Endothelial cell of umbilical vein (primary cell): ENCODE measurements around the gene RFNG. TPM values are rescaled to one million over a fixed set of nuclear protein-coding genes. Genes with fewer than 3 reads are reported as not detected.

Source experiments
- BruUV-seq: library from RNA; stranded (reverse); fragments of 400-500 nt; replicated peaks from 2 replicates; lab custom pipeline; 2021; lab: Mats Ljungman, UMichigan
- CTCF ChIA-PET: fragments of 300-600, 350-600 bp; sonication (Branson Sonifier 250); formaldehyde crosslinking; loops from one replicate; lab custom pipeline; 2021; ENCODE audit warnings: antibody characterized with exemption, inconsistent platforms; lab: Charles Lee
- POLR2A ChIA-PET: fragments of 300-600, 350-600 bp; sonication (Branson Sonifier 250); formaldehyde crosslinking; loops from one replicate; lab custom pipeline; 2021; ENCODE audit warnings: antibody characterized with exemption, inconsistent platforms; lab: Charles Lee
- DNase-seq: peaks from one replicate; pipeline ENCODE4 v3.0.0-alpha.2; 2011; ENCODE audit warnings: low read depth, low spot score
- FAIRE-seq: peaks from 2 replicates; lab custom pipeline; 2011; peaks lifted over from hg19 to GRCh38; lab: Jason Lieb, UNC
- H2AFZ ChIP-seq: 2 replicates; pipeline ENCODE4 v1.6.0; 2012; ENCODE audit warnings: low read depth, low read length, control low read depth, inconsistent platforms
- H3K27ac ChIP-seq: 2 replicates; pipeline ENCODE4 v1.5.1; 2011; ENCODE audit warnings: low read depth, mild to moderate bottlenecking, control low read depth, low read length, moderate library complexity; ENCODE audit not compliant: insufficient read depth
- H3K27me3 ChIP-seq, 2 experiments: 2 replicates each; pipeline versions ENCODE4 v1.6.0 to v1.6.1; 2011; ENCODE audit warnings: low read length in 2 of 2, mixed read lengths in 1 of 2; ENCODE audit not compliant: control insufficient read depth in 2 of 2, insufficient read depth in 2 of 2
- H3K36me3 ChIP-seq, 2 experiments: 2 replicates in 1 of 2; 3 replicates in 1 of 2; pipeline ENCODE4 v1.5.1; 2011; ENCODE audit warnings: low read length in 2 of 2, mild to moderate bottlenecking in 1 of 2, moderate library complexity in 1 of 2; ENCODE audit not compliant: control insufficient read depth in 2 of 2, insufficient read depth in 2 of 2; ENCODE audit errors: extremely low read depth in 1 of 2
- H3K4me1 ChIP-seq: 3 replicates; pipeline ENCODE4 v1.5.1; 2011; ENCODE audit warnings: mild to moderate bottlenecking, low read length; ENCODE audit not compliant: control insufficient read depth, insufficient read depth; ENCODE audit errors: extremely low read depth
- H3K4me2 ChIP-seq: 2 replicates; pipeline ENCODE4 v1.6.1; 2011; ENCODE audit warnings: low read length, control low read depth, mixed read lengths; ENCODE audit not compliant: insufficient read depth
- H3K4me3 ChIP-seq, 3 experiments: fragments of 200-600 bp in 1 of 3; sonication (generic), shearing (Covaris generic) in 1 of 3; replicated peaks in 1 of 3; 2 replicates each; pipeline ENCODE4 v1.5.1; 2011 to 2016; ENCODE audit warnings: control low read depth in 3 of 3, low read length in 3 of 3, mild to moderate bottlenecking in 2 of 3, inconsistent platforms in 1 of 3, low read depth in 1 of 3, moderate library complexity in 1 of 3; ENCODE audit not compliant: insufficient read depth in 1 of 3
- H3K79me2 ChIP-seq: 2 replicates; pipeline ENCODE4 v1.6.0; 2012; ENCODE audit warnings: low read length, inconsistent platforms; ENCODE audit not compliant: control insufficient read depth, insufficient read depth
- H3K9ac ChIP-seq: replicated peaks from 2 replicates; pipeline ENCODE3; 2011; ENCODE audit warnings: low read length, control low read depth; ENCODE audit not compliant: insufficient read depth; ENCODE audit errors: extremely low read depth
- H3K9me1 ChIP-seq: replicated peaks from 3 replicates; pipeline ENCODE4 v1.6.0; 2011; ENCODE audit warnings: mild to moderate bottlenecking, low read length; ENCODE audit not compliant: control insufficient read depth, insufficient read depth; ENCODE audit errors: extremely low read depth
- H3K9me3 ChIP-seq: replicated peaks from 2 replicates; pipeline ENCODE4 v1.5.1; 2012; ENCODE audit warnings: low read length, inconsistent platforms; ENCODE audit not compliant: control insufficient read depth, insufficient read depth
- H4K20me1 ChIP-seq: replicated peaks from 2 replicates; pipeline ENCODE3; 2011; ENCODE audit warnings: mild to moderate bottlenecking, low read length; ENCODE audit not compliant: control insufficient read depth, insufficient read depth; ENCODE audit errors: extremely low read depth
- EZH2 ChIP-seq: IDR thresholded peaks from 2 replicates; pipeline ENCODE4 v1.6.1; 2012; ENCODE audit warnings: borderline replicate concordance, low read depth, mild to moderate bottlenecking, moderate library complexity, low read length, inconsistent platforms; ENCODE audit not compliant: severe bottlenecking
- FOS ChIP-seq: IDR thresholded peaks from 2 replicates; pipeline ENCODE4 v1.6.1; 2011; ENCODE audit warnings: mild to moderate bottlenecking, low read length, moderate library complexity, borderline replicate concordance; ENCODE audit not compliant: insufficient read depth
- GATA2 ChIP-seq: IDR thresholded peaks from 2 replicates; pipeline ENCODE4 v1.7.0; 2011; ENCODE audit warnings: low read depth, mild to moderate bottlenecking, moderate library complexity, mixed read lengths, low read length; ENCODE audit not compliant: insufficient read length, insufficient read depth
- JUN ChIP-seq: IDR thresholded peaks from 2 replicates; pipeline ENCODE4 v1.6.1; 2011; ENCODE audit warnings: borderline replicate concordance, low read depth; ENCODE audit not compliant: insufficient read length, insufficient read depth
- MYC ChIP-seq: IDR thresholded peaks from one replicate; pipeline ENCODE4 v1.6.1; 2011; ENCODE audit warnings: mild to moderate bottlenecking, low read depth, low read length
- POLR2A ChIP-seq: IDR thresholded peaks from 2 replicates; pipeline ENCODE4 v1.6.1; 2012; ENCODE audit warnings: low read depth, mild to moderate bottlenecking, control low read depth, low read length
- POLR2AphosphoS5 ChIP-seq: IDR thresholded peaks from 2 replicates; pipeline ENCODE4 v1.6.1; 2012; ENCODE audit warnings: low read depth, mild to moderate bottlenecking, control low read depth, low read length, moderate library complexity; ENCODE audit not compliant: insufficient read depth
- dilution Hi-C: fragments of 300-500 bp; cut with MboI; formaldehyde crosslinking; loops from one replicate; pipeline ENCODE4 v1.15.0; 2019; ENCODE audit warnings: low sequenced_read_pairs; ENCODE audit not compliant: extremely low pct_ligation_motif_present
- intact Hi-C: fragments of 100-400 bp; cut with micrococcal nuclease; formaldehyde crosslinking; loops from one replicate; pipeline ENCODE4 v1.10.0; 2022
- polyA plus RNA-seq, 4 experiments: library from polyadenylated mRNA; depleted of rRNA in 3 of 4; stranded (reverse) in 3 of 4; unstranded in 1 of 4; fragments of >200 nt; gene quantifications; 2 replicates each; pipeline versions ENCODE4 v1.2.1 to v1.2.3, GENCODE V29; 2011 to 2012; ENCODE audit warnings: missing spikeins in 1 of 4
- total RNA-seq: library from RNA; stranded (reverse); gene quantifications from 2 replicates; pipeline ENCODE4 v1.2.3, GENCODE V29; 2021
- TF ChIP-seq, protein P1 (sequence below): IDR thresholded peaks from 2 replicates; pipeline ENCODE4 v1.6.1; 2011; ENCODE audit not compliant: insufficient read depth, insufficient read length
- TF ChIP-seq, protein P2 (sequence below), 2 donors: IDR thresholded peaks; 1 replicate in 1 of 2; 2 replicates in 1 of 2; pipeline ENCODE4 v1.5.1; 2011; ENCODE audit warnings: low read length in 2 of 2, mild to moderate bottlenecking in 2 of 2, moderate library complexity in 2 of 2, control low read depth in 1 of 2, inconsistent platforms in 1 of 2, low read depth in 1 of 2; ENCODE audit not compliant: insufficient read depth in 1 of 2; ENCODE audit errors: extremely low read depth in 1 of 2

Gene RFNG
- total and polyA plus RNA-seq, 2 donors (not counting 3 experiments of a cell fraction or from before 2014, with no cell fraction given): 33.7 to 40.0 TPM

GRCh38 chr17:82077617-82078358 lies 26.2 kb upstream of the RFNG start:
- Histone ChIP-seq H4K20me1 (no peaks in the 10 kb centered on the region), H3K9me1 (no peaks in the 10 kb centered on the region), H3K27ac (no peak overlapping the region), H3K9me3 (no peaks in the 10 kb centered on the region), H3K9ac (no peak overlapping the region), H3K36me3 (peaks cover 23 to 33% of the 10 kb centered on the region in 2 experiments), H2AFZ (no peak overlapping the region), H3K4me2 (no peak overlapping the region), H3K79me2 (no peaks in the 10 kb centered on the region), H3K4me3 (no peak overlapping the region), H3K27me3 (no peaks in the 10 kb centered on the region), H3K4me1 (no peaks in the 10 kb centered on the region)
- ChIA-PET POLR2A (no interaction called here), CTCF (no interaction called here)
- no peak for FAIRE-seq
- dilution Hi-C loops: no loop called here
- intact Hi-C loops: no loop called here
- TF ChIP-seq GATA2 (no peak), POLR2AphosphoS5 (no peak), POLR2A (no peak), EZH2 (no peak), JUN (no peak), FOS (no peak), MYC (no peak)
- TF ChIP-seq, protein P1, sequence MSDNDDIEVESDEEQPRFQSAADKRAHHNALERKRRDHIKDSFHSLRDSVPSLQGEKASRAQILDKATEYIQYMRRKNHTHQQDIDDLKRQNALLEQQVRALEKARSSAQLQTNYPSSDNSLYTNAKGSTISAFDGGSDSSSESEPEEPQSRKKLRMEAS: no peak
- TF ChIP-seq, protein P2, sequence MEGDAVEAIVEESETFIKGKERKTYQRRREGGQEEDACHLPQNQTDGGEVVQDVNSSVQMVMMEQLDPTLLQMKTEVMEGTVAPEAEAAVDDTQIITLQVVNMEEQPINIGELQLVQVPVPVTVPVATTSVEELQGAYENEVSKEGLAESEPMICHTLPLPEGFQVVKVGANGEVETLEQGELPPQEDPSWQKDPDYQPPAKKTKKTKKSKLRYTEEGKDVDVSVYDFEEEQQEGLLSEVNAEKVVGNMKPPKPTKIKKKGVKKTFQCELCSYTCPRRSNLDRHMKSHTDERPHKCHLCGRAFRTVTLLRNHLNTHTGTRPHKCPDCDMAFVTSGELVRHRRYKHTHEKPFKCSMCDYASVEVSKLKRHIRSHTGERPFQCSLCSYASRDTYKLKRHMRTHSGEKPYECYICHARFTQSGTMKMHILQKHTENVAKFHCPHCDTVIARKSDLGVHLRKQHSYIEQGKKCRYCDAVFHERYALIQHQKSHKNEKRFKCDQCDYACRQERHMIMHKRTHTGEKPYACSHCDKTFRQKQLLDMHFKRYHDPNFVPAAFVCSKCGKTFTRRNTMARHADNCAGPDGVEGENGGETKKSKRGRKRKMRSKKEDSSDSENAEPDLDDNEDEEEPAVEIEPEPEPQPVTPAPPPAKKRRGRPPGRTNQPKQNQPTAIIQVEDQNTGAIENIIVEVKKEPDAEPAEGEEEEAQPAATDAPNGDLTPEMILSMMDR (IDR thresholded peaks at IDR 0.05; ENCODE audit: extremely low read depth in 1 of 2, insufficient read depth in 1 of 2, low read depth in 1 of 2, low read length in 2 of 2): no peak
- DNase-seq: no peak
- BruUV-seq: no TSS peak
